Left ventricle myocardium inferior (tissue), 1 donor: Measurements from ENCODE around the gene MYO6. TPM values are rescaled to one million over a fixed set of nuclear protein-coding genes. Genes with fewer than 3 reads are reported as not detected.

Experiments
- DNase-seq: peaks from one replicate; pipeline ENCODE4 v3.0.0-alpha.2; 2020
- H3K27ac ChIP-seq: fragments of 200-600 bp; replicated peaks from 2 replicates; pipeline ENCODE4 v1.8.0; 2021
- H3K27me3 ChIP-seq: fragments of 200-600 bp; 2 replicates; pipeline ENCODE4 v1.8.0; 2021; ENCODE audit warnings: low read depth
- H3K36me3 ChIP-seq: fragments of 200-600 bp; 2 replicates; pipeline ENCODE4 v1.8.0; 2021
- H3K4me1 ChIP-seq: fragments of 200-600 bp; 2 replicates; pipeline ENCODE4 v1.8.0; 2021
- H3K4me3 ChIP-seq: fragments of 200-600 bp; 2 replicates; pipeline ENCODE4 v1.8.0; 2021; ENCODE audit warnings: mild to moderate bottlenecking, moderate library complexity
- H3K9me3 ChIP-seq: fragments of 200-600 bp; replicated peaks from 2 replicates; pipeline ENCODE4 v1.8.0; 2021
- CTCF ChIP-seq: fragments of 200-600 bp; IDR thresholded peaks from 2 replicates; pipeline ENCODE4 v1.8.0; 2021; ENCODE audit warnings: antibody characterized with exemption, mild to moderate bottlenecking, borderline replicate concordance
- intact Hi-C: fragments of 100-400 bp; cut with micrococcal nuclease; formaldehyde crosslinking; loops from one replicate; pipeline ENCODE4 v1.11.0; 2022
- total RNA-seq: library from RNA; stranded (reverse); fragmentation: NEBNext Ultra II Directional; extraction: Animal tissue kit (Norgen Biotek cat#: 25700); gene quantifications from one replicate; pipeline ENCODE4 v1.2.1, GENCODE V29; 2021
- donor health status: DM: no; HTN: yes; CAD: no; lungs with severe emphysema.

The MYO6 gene
- total RNA-seq, 1 donor from 2014 or later: 5.0 TPM

DNA sequence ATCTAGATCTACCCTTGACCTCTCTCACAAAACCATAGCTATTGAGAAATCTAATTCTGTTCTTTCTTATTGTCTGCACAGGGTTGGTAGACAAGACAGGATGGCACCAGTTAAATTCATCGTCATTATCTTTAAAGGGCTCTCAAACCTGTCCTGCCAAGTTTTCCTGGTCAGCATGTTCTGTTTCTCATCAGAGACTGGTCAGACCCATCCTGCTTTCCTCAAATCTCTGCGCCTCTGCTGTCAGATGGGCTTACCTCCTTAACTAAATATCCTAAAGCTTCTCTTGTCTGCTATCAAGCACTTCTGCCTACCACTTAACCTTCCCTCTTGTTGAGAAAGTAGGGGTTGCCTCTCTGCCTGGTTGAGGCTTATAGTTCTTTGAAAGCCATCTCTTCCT, 125.2 kb downstream of the MYO6 start:
- Histone ChIP-seq H3K27me3 (no peaks in the 10 kb centered on the region), H3K36me3 (peaks cover 65% of the 10 kb centered on the region), H3K9me3 (no peaks in the 10 kb centered on the region), H3K27ac (no peak overlapping the region), H3K4me1 (no peaks in the 10 kb centered on the region), H3K4me3 (no peak overlapping the region)
- no peak for TF ChIP-seq CTCF
- intact Hi-C loops: no loop called here
- no peak for DNase-seq

DNA sequence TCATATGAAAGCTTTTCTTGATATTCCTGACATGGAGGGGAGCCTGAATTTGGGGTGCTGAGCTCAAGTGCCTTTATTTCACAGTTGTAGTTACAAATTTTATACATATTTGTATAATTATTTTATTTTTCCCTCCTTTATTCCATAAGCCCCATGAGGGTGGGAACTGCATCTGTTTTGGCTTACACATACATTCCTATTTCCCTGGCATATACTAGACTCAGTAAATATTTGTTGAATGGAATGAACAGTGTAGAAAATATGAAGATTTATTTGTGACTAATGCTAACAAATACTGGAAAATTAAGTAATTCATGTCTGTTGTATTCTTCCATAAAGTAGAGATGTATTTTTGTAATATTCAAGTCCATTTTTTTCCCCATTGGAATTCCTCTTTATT, 127.1 kb downstream of the MYO6 start:
- no peak overlapping the region for H3K27ac ChIP-seq
- no peak for DNase-seq
- no peaks in the 10 kb centered on the region for H3K9me3 ChIP-seq
- no peaks in the 10 kb centered on the region for H3K27me3 ChIP-seq
- peaks cover 67% of the 10 kb centered on the region for H3K36me3 ChIP-seq
- H3K4me1 ChIP-seq: no peaks in the 10 kb centered on the region
- no peak for TF ChIP-seq CTCF
- no peak overlapping the region for H3K4me3 ChIP-seq
- intact Hi-C loops: no loop called here

- Histone ChIP-seq H3K4me3 (no peak overlapping the region), H3K36me3 (peaks cover 41% of the 10 kb centered on the region), H3K27ac (no peak overlapping the region), H3K4me1 (no peaks in the 10 kb centered on the region), H3K27me3 (no peaks in the 10 kb centered on the region), H3K9me3 (no peaks in the 10 kb centered on the region)
- TF ChIP-seq CTCF: no peak
- DNase-seq: no peak
- intact Hi-C loops: no loop called here
These were observed 131.3 kb downstream of the MYO6 start for GRCh38 chr6:75880305-75880704.

- TF ChIP-seq CTCF: no peak
- H3K36me3 ChIP-seq: peaks cover 32% of the 10 kb centered on the region
- no peaks in the 10 kb centered on the region for H3K27me3 ChIP-seq
- intact Hi-C loops: no loop called here
- H3K27ac ChIP-seq: no peak overlapping the region
- no peak overlapping the region for H3K4me3 ChIP-seq
- H3K9me3 ChIP-seq: no peaks in the 10 kb centered on the region
- no peaks in the 10 kb centered on the region for H3K4me1 ChIP-seq
- DNase-seq: no peak
These were observed 133.7 kb downstream of the MYO6 start for GRCh38 chr6:75882734-75883133.

- Histone ChIP-seq H3K4me1 (no peaks in the 10 kb centered on the region), H3K36me3 (peaks cover 29% of the 10 kb centered on the region), H3K27me3 (no peaks in the 10 kb centered on the region), H3K4me3 (no peak overlapping the region), H3K9me3 (no peaks in the 10 kb centered on the region), H3K27ac (no peak overlapping the region)
- no peak for TF ChIP-seq CTCF
- DNase-seq: no peak
- intact Hi-C loops: no loop called here
These were observed 135.8 kb downstream of the MYO6 start for GRCh38 chr6:75884822-75885221.

DNA sequence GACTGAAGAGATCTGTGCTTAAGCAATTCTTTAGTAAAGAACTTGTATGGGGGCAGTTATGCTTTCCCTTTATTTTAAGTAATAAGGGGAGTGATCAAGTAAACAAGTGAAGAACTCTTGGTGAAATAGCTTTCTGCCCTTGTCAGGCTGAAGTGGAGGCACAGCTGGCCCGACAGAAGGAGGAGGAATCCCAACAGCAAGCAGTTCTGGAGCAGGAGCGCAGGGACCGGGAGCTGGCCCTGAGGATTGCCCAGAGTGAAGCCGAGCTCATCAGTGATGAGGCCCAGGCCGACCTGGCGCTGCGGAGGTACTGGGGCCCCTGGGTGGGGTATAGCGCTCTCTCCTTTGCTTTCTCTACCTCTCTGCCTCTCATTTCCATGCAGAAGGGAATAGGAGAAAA, 143.3 kb downstream of the MYO6 start:
- Histone ChIP-seq H3K27ac (no peak overlapping the region), H3K9me3 (no peaks in the 10 kb centered on the region), H3K27me3 (no peaks in the 10 kb centered on the region), H3K4me1 (peaks cover 5% of the 10 kb centered on the region), H3K36me3 (peaks cover 39% of the 10 kb centered on the region), H3K4me3 (no peak overlapping the region)
- DNase-seq: no peak
- intact Hi-C loops: no loop called here
- no peak for TF ChIP-seq CTCF
